T47D (cell line): ENCODE data around the gene NMNAT2.
A peak's percentile ranks its signal among the peaks of the same experiment; 100 is the strongest.

Source experiments
- DNase-seq, 2 experiments: peaks; one replicate each; pipeline versions ENCODE4 v3.0.0 to v3.0.0-alpha.2; 2011 to 2012; ENCODE audit warnings: low read depth in 1 of 2, low spot score in 1 of 2
- JUND ChIP-seq: IDR thresholded peaks from 2 replicates; pipeline ENCODE4 v1.6.1; 2012; ENCODE audit warnings: low read depth
- in situ Hi-C: cut with HindIII; loops from 2 replicates; pipeline ENCODE4 v1.10.0; 2016; ENCODE audit warnings: low sequenced_read_pairs, low pct_unique_long_range_greater_than_20kb

Gene NMNAT2

DNA sequence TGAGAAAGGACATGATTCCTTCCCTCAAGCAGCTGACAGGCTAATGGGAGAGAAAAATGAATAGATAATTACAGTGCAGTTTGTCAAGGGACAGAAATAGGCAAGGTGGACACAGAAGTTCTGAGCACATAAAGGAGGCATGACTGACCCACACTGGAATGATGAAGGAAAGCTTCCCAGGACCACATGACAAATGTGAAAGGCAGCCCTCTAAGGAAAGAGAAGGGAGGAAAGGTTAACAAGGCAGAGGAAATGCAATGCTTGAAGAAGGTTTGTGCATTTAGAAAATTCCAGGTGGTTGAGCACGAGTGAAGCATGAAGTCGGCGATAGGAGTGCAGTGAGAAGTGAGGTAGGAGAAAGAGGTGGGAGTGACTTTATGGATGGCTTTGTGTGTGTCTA, 194.7 kb downstream of the NMNAT2 start:
- in situ Hi-C loops: no loop called here
- TF ChIP-seq JUND: no peak
- DNase-seq: no peak

DNA sequence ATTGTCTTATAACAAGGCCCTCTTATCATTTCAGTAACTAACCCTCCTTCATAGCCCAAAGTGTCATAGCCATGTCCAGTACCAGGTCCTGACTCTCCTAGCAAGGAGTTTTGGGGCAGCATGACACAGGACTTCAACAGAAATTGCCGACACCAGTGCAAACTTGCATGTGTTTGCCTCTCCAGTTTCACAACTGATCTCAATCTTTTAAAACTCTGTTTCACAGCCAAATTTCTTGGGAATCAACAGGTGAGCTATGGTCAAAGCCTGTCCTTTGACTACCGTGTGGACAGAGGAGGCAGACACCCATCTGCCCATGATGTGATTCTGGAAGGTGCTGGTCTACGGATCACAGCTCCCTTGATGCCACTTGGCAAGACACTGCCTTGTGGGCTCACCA, 195.3 kb downstream of the NMNAT2 start:
- TF ChIP-seq JUND: no peak
- in situ Hi-C loops: no loop called here
- DNase-seq: peak in 1 of 2 experiments; percentile 82

DNA sequence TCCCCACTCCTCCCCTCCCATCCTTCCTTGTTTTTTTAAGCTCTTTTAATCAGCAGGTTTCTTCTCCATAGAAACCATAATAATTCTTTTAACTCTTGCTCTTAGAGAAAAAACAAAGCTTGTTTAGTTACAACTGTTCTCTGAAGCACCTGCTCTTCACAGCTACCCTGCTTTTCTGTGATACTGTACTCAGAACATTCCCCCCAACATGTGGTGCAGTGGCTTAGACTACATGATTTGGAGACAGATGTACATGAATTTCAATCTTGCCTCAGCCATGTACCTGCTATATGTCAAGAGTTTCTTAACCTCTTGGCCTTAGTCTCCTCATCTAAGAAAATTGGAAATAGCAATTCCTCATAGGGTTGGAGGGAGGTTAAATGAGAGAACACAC, 198.6 kb downstream of the NMNAT2 start:
- in situ Hi-C loops: no loop called here
- TF ChIP-seq JUND: no peak
- DNase-seq: no peak

DNA sequence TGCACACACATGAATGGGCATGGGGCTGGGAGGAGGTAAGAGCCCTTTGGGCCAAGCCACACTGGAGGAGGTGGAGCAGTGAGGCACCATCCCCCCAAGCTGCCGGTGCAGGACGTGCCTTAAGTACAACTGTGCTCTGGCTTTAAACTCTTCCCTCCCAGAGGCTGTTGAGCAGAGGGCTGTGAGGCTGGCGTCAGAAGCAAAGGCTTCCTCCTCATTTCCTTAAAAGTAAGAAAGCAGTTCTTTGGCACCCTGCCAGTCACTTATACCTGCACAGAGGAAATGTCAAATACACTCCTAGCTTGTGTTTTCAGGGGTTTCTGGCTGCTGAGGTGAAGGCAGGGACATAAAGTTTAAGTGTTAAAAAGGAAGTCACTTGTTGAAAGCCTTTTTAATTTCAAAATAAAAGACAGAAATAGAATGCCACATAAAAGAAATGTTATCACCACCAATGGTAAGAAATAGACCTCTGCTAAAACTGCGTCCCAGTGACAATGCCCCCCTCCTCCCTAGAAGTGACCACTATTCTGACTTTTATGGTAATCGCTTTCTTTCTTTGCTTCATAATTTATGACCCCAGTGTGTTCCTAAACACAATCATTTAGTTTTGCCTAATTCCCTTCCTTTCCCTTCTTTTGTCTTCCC, 199.1 kb downstream of the NMNAT2 start:
- no peak for TF ChIP-seq JUND
- DNase-seq: peak in 1 of 2 experiments; percentile 73
- in situ Hi-C loops: no loop called here

DNA sequence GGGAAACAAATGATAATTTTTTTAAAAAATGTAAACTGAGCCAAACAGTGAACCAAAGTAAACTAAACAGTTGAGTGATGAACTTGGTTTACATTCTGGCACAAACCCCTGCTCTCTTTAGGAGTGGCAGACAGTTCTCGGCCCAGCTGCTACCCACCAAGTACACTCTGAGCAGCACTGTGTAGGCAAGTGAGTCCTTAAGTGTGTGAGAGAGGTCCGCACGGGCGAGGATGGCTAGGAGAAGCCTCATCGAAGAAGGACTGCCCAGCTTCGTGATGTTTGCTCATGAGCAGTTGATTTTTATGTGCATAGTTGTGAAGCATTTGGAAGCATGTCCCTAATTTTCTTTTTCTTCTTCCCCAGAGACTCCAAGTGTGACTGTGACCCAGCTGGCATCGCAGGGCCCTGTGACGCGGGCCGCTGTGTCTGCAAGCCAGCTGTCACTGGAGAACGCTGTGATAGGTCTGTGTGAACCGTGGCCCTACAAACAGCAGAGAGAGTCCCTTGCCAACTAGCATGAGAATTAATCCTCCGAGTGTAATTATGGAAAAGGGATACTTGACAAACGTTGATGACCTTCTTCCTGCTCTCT, 200.1 kb downstream of the NMNAT2 start:
- in situ Hi-C loops: no loop called here
- DNase-seq: no peak
- no peak for TF ChIP-seq JUND

DNA sequence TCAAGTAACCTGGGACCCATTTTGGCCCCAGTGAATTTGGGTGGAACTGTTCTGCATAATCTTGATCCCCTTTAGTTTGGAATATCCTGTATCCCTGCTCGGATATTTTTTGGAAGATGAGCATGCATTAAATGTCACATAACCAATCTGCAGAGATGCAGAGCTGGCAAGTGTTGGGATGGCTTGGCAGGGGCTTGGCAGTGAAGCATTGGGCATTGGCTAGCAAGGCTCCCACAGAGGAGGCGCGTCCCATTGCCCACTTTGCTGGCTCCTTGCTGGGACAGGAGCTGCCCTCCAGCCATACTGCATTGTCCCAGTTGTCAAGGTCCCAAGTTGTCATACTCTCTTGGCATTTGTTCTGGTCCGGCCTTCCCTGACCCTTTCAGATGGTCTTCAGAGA, 202.2 kb downstream of the NMNAT2 start:
- TF ChIP-seq JUND: no peak
- DNase-seq: no peak
- in situ Hi-C loops: no loop called here

DNA sequence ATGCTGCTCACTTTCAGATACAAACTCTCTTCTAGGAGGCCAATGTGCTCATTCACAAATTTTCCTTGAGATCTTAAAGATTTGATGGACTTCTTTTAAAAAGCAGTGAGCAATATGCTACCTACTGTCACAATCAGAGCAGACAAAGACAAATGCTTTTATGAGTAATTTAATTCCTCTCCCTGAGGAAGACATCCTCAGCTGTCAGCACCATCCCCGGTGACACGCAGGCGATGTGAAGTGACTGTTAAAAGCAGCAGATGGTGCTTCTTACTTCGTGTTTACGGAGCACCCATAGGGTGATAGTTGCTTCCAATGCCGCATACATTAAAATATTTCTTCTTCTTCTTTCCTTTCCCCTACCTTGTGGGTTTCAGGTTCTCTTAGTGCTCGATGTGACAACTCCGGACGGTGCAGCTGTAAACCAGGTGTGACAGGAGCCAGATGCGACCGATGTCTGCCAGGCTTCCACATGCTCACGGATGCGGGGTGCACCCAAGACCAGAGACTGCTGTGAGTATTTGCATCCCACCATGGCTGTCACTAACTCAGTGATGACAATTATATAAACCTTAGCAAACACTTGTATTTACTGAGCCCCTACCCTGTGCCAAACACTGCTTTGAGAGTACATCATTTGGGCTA, 203.0 kb downstream of the NMNAT2 start:
- no peak for DNase-seq
- in situ Hi-C loops: no loop called here
- no peak for TF ChIP-seq JUND

DNA sequence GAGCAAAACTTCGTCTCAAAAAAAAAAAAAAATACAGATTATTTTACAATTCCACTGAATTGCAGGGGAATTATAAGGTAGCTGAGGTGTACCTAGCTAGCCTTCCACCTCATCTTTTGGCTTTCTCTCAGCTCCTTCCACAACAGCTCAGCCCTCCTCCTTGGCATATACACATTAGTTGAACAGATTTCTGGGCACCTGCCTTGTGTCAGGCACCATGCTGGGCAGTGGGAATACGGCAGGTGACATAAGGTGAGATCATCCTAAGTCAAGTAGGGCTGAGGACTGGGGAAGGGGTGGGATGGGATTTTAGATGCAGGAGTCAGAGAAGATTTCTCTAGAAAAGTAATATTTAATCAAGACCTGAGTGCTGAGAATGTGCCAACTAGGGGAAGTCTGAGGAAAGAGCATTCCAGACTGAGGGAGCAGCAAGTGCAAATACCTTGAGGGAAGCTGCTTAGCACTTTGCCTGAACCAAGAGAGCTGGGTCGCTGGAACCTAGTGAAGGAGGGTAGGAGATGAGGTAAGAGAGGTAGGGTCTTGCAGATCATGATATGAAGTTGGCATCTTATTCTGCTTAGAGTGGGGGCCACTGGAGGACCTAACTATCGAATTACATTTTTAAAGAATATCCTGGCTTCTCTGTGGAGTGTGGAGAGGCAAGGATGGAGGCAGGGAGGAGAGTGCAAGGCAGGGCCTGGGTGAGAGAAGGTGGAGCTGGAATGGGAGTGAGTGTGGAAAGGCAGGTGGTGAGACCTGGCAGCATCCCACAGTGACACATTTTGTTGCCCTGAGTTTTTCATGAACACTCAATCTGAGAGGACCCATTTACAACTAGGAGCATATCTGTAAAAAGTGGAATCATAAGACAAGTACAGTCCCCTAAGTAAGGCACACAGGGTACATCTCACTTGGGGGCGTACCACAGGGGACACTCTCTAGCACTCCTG, 203.9 kb downstream of the NMNAT2 start:
- in situ Hi-C loops: no loop called here
- TF ChIP-seq JUND: no peak
- peak in 1 of 2 experiments; percentile 62 for DNase-seq

DNA sequence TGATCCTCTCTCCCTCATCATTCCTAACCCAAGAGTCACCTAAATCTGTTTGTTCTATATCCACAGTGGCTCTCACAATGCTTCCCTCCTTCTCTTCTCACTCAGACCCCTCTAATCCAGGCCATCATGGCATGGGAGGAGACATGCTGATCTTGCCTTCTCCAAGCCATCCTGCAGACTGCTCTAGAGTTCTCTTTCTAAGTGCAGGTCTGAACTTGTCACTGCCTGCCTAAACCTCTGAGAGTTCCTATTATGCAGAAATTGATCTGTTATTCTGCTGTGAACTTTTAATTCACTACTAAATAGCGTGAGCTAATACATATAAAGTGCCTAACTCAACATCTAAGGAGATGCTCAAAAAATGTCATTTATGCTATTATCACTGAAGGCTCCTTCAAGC, 205.3 kb downstream of the NMNAT2 start:
- TF ChIP-seq JUND: no peak
- in situ Hi-C loops: no loop called here
- DNase-seq: no peak

DNA sequence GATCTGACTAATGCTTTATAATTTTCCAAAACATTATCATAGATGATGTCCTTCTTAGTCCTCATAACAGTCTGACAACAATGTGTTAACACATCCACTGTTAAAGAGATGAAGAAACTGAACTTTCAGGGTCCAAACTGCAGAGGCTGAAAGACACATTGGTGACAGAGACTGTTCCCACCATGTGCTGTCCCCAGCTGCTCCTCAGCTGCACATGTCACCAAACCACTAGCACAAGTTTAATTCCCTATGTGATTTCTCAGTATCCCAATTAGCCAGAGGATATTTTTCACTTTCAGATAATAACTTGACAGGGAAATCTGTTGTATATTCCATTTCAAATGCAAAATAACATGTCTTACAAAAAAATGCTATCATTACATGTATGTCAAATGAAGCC, 207.5 kb downstream of the NMNAT2 start:
- DNase-seq: no peak
- TF ChIP-seq JUND: no peak
- in situ Hi-C loops: no loop called here

DNA sequence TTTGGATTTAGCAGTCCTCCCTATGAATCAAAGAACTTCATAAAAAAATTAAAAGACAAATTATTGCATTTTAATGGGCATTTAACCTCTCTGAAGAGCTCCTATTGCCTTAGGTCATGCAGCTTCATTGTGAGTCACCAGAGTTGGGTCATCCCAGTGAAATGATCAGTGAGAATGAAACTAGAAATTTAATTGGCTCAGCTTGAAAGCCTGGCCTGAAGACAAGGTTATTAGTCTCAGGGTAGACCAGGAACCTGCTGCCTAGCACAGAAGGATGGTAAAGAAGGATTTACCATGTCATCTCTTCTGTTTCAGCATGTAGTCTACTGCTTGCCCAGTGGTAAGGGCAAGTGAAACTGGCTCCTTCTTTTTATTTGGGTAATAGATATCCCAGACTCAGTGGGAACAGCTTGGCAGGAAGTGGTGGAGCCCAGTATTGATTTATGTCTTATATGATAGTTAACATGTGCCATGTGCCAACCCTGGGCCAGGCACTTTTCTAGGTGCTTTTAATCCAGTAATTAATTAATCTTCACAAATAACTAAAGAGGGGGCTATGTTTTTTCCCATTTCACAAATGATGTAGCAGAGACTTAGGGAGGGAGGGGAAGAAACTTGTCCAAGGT, 208.5 kb downstream of the NMNAT2 start:
- DNase-seq: peak in 1 of 2 experiments; percentile 65
- TF ChIP-seq JUND: no peak
- in situ Hi-C loops: no loop called here

DNA sequence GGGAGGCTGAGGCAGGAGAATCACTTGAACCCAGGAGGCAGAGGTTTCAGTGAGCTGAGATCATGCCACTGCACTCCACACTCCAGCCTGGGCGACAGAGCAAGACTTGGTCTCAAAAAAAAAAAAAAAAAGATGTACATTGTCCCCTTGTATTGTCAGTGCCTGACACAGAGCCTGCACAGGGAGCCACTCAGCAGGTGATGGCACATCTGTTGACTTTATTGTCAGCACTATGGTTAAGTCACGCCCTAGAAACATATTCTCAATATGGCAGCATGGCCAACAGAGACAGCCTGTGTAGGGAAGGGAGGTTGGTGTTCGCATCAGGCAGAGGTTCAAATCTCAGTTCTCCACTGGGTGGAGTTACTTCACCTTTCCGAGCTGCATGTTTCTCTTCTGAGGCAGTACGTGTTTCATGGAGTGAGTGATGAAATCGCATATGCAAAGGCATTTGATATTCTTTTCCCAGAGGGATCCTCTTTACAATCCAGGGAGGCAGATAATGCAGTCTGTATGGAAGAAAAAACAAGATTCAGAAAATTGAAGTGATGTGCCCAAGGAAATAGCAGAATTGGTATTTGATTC, 211.6 kb downstream of the NMNAT2 start:
- TF ChIP-seq JUND: no peak
- no peak for DNase-seq
- in situ Hi-C loops: no loop called here
